OCI-LY1 (cell line): ENCODE results near the gene ST8SIA2.

Experiments used
- H2AFZ ChIP-seq: fragments of 200-600 bp; sonication (generic), shearing (Covaris generic); 2 replicates; pipeline ENCODE4 v1.6.0; 2014; ENCODE audit warnings: antibody characterized with exemption, mild to moderate bottlenecking, low read length
- H3F3A ChIP-seq: fragments of 200-600 bp; sonication (generic), shearing (Covaris generic); 2 replicates; pipeline ENCODE4 v1.6.0; 2014; ENCODE audit warnings: mild to moderate bottlenecking, antibody characterized with exemption, low read length, moderate library complexity; ENCODE audit not compliant: insufficient read depth
- H3K27ac ChIP-seq: fragments of 200-600 bp; sonication (generic); 2 replicates; pipeline ENCODE4 v1.5.1; 2014; ENCODE audit warnings: low read length, mixed run types, mild to moderate bottlenecking, low read depth; ENCODE audit not compliant: poor library complexity, severe bottlenecking
- H3K27me3 ChIP-seq: fragments of 200-600 bp; sonication (generic); 2 replicates; pipeline ENCODE4 v1.6.0; 2014; ENCODE audit warnings: antibody characterized with exemption, mild to moderate bottlenecking, low read length, moderate library complexity; ENCODE audit not compliant: insufficient read depth
- H3K36me3 ChIP-seq: fragments of 200-600 bp; sonication (generic); 2 replicates; pipeline ENCODE4 v1.6.1; 2014; ENCODE audit warnings: mild to moderate bottlenecking, antibody characterized with exemption, low read length, moderate library complexity, mixed read lengths; ENCODE audit not compliant: insufficient read depth
- H3K4me1 ChIP-seq: fragments of 200-600 bp; sonication (generic); 2 replicates; pipeline ENCODE4 v1.5.1; 2014; ENCODE audit warnings: mild to moderate bottlenecking, low read length, moderate library complexity; ENCODE audit not compliant: insufficient read depth, severe bottlenecking
- H3K4me2 ChIP-seq: fragments of 200-600 bp; sonication (generic), shearing (Covaris generic); 2 replicates; pipeline ENCODE4 v1.6.1; 2014; ENCODE audit warnings: low read length
- H3K4me3 ChIP-seq: fragments of 200-600 bp; sonication (generic); 2 replicates; pipeline ENCODE4 v1.5.1; 2014; ENCODE audit warnings: low read length, low read depth, mild to moderate bottlenecking, mixed read lengths; ENCODE audit not compliant: poor library complexity, severe bottlenecking
- H3K79me2 ChIP-seq: fragments of 200-600 bp; shearing (Covaris generic); 2 replicates; pipeline ENCODE4 v1.6.1; 2016; ENCODE audit warnings: mixed run types, low read length, mixed read lengths; ENCODE audit not compliant: insufficient read depth
- H3K9ac ChIP-seq: fragments of 200-600 bp; sonication (generic), shearing (Covaris generic); 2 replicates; pipeline ENCODE4 v1.6.1; 2014; ENCODE audit warnings: mild to moderate bottlenecking, low read length, mixed read lengths
- H3K9me2 ChIP-seq: fragments of 200-600 bp; sonication (generic), shearing (Covaris generic); 2 replicates; pipeline ENCODE4 v1.6.1; 2014; ENCODE audit warnings: low read depth, mild to moderate bottlenecking, low read length, mixed read lengths
- H3K9me3 ChIP-seq: fragments of 200-600 bp; shearing (Covaris generic); 2 replicates; pipeline ENCODE4 v1.6.1; 2014; ENCODE audit warnings: low read length, mixed read lengths
- H4K20me1 ChIP-seq: fragments of 200-600 bp; sonication (generic), shearing (Covaris generic); 2 replicates; pipeline ENCODE4 v1.6.0; 2016; ENCODE audit warnings: mild to moderate bottlenecking, low read length; ENCODE audit not compliant: insufficient read depth
- EZH2 ChIP-seq: fragments of 200-600 bp; sonication (generic), shearing (Covaris generic); IDR thresholded peaks from 2 replicates; pipeline ENCODE4 v1.8.0; 2017; ENCODE audit warnings: borderline replicate concordance, mixed run types, mild to moderate bottlenecking, antibody characterized with exemption, low read length, moderate library complexity, mixed read lengths
- TF ChIP-seq, protein P1 (sequence below): fragments of 200-600 bp; sonication (generic), shearing (Covaris generic); IDR thresholded peaks from 2 replicates; pipeline ENCODE4 v1.5.1; 2017; ENCODE audit warnings: mild to moderate bottlenecking, antibody characterized with exemption, low read length, moderate library complexity, mixed read lengths

ST8SIA2 gene

DNA sequence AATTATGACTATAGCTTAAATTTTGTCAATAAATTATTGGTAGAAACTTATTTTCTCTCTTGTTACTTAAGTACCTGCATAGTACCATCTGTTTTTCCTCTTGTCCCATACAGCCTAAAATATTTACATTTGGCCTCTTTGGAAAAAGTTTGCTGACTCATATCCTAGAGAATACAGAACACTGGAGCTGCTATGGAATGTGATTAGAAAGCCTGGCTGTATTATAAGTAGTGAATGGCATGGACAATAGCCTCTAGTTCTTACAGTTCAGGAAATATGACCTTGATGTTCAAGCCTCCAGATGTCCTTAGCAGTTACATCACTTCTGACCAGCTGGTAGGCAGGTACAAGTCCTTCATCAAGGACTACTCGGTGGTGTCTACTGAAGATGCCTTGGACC lies 28.3 kb downstream of the ST8SIA2 start:
- TF ChIP-seq, protein P1, sequence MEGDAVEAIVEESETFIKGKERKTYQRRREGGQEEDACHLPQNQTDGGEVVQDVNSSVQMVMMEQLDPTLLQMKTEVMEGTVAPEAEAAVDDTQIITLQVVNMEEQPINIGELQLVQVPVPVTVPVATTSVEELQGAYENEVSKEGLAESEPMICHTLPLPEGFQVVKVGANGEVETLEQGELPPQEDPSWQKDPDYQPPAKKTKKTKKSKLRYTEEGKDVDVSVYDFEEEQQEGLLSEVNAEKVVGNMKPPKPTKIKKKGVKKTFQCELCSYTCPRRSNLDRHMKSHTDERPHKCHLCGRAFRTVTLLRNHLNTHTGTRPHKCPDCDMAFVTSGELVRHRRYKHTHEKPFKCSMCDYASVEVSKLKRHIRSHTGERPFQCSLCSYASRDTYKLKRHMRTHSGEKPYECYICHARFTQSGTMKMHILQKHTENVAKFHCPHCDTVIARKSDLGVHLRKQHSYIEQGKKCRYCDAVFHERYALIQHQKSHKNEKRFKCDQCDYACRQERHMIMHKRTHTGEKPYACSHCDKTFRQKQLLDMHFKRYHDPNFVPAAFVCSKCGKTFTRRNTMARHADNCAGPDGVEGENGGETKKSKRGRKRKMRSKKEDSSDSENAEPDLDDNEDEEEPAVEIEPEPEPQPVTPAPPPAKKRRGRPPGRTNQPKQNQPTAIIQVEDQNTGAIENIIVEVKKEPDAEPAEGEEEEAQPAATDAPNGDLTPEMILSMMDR: no peak
- no peak for TF ChIP-seq EZH2

DNA sequence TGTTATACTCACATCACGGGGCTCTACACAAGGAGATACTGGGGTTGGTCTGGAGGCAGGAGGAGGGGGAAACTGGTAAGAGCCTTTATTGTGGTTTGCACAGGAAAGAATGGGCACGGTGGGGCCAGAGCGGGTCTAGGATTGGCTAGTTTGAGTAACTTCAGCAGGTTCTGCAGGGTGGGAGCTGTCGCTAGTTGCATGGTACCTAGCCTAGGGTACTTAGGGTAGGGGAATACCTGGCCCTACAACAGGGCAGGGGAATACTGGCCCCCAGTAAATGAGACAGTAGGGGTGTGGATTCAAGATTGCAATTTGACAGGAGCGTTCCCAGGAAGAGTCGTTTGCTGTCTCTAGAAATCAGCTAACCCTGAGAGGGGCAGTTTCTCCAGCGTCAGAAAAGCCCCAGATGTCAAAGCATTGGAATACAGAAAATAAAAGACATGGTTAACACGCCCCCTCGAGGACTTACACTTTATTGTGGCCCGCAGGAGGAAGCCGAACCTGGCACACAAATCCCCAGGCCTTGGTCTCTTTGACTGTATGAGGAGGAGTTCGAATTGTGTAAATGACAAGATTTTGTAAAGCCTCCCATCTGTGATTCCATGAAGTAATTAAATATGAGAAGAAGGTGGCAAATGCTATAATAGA lies 32.0 kb downstream of the ST8SIA2 start:
- no peak overlapping the region for H3K4me2 ChIP-seq
- no peak overlapping the region for H3K4me3 ChIP-seq
- no peaks in the 10 kb centered on the region for H4K20me1 ChIP-seq
- H3K9me2 ChIP-seq: no peaks in the 10 kb centered on the region
- no peaks in the 10 kb centered on the region for H3K79me2 ChIP-seq
- H3K9me3 ChIP-seq: no peaks in the 10 kb centered on the region
- no peak overlapping the region for H2AFZ ChIP-seq
- no peaks in the 10 kb centered on the region for H3F3A ChIP-seq
- no peak overlapping the region for H3K27ac ChIP-seq
- no peak overlapping the region for H3K9ac ChIP-seq
- H3K36me3 ChIP-seq: no peaks in the 10 kb centered on the region
- H3K27me3 ChIP-seq: peaks cover 12% of the 10 kb centered on the region; the same call in 1 of the 2 replicates
- TF ChIP-seq, protein P1: no peak
- no peak for TF ChIP-seq EZH2
- H3K4me1 ChIP-seq: no peaks in the 10 kb centered on the region

More for the DNA sequence above, 28.3 kb downstream of the ST8SIA2 start:
- Histone ChIP-seq H3K9ac (no peak overlapping the region), H3K27ac (no peak overlapping the region), H3K9me3 (no peaks in the 10 kb centered on the region), H2AFZ (no peak overlapping the region), H3K79me2 (no peaks in the 10 kb centered on the region), H3K36me3 (no peaks in the 10 kb centered on the region), H4K20me1 (no peaks in the 10 kb centered on the region), H3F3A (no peaks in the 10 kb centered on the region), H3K27me3 (peaks cover 12% of the 10 kb centered on the region; the same call in 1 of the 2 replicates), H3K9me2 (no peaks in the 10 kb centered on the region), H3K4me1 (no peaks in the 10 kb centered on the region), H3K4me3 (no peak overlapping the region), H3K4me2 (no peak overlapping the region)

DNA sequence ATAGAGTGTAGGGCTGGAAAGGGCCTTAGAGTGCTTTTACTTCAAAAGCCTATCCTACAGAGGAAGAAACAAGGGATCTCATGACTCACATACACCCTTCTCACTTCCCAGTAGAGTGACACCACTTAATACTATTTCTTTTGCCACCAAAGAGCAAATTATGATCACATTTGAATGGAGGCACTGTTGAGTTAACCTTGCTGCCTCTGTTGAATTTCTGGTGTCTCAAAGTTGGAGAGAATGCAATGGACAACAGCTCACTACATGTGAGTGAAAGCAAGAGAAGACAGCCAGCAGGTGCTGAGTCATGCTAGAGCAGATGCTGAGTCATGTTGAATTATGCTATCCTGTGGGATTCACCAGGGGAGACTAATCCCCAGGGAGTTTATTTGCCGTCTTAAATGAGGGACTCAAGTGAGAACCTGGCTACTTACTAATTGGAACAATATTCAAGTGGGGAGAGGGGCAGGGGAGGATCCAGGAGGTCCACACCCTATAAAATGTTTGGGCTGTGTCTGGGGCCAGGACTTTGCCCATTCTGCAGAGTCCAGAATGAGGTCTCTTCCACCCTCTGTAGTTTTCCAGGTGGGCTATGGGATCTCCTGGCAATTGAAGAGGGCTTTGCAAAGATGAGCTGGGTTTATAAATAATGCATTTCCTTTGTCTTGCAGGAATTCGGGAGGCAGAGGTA lies 35.8 kb downstream of the ST8SIA2 start:
- no peak overlapping the region for H3K4me2 ChIP-seq
- H3F3A ChIP-seq: no peaks in the 10 kb centered on the region
- peaks cover 13% of the 10 kb centered on the region; the same call in 1 of the 2 replicates for H3K27me3 ChIP-seq
- no peaks in the 10 kb centered on the region for H3K79me2 ChIP-seq
- no peak overlapping the region for H3K9ac ChIP-seq
- no peaks in the 10 kb centered on the region for H3K9me2 ChIP-seq
- H3K4me3 ChIP-seq: no peak overlapping the region
- TF ChIP-seq EZH2: no peak
- TF ChIP-seq, protein P1: no peak
- no peak overlapping the region for H3K27ac ChIP-seq
- H3K9me3 ChIP-seq: no peaks in the 10 kb centered on the region
- H3K36me3 ChIP-seq: no peaks in the 10 kb centered on the region
- no peaks in the 10 kb centered on the region for H4K20me1 ChIP-seq
- no peaks in the 10 kb centered on the region for H3K4me1 ChIP-seq
- H2AFZ ChIP-seq: no peak overlapping the region
